ENCODE data around the gene BMPR1B. TPM values are rescaled to one million over a fixed set of nuclear protein-coding genes. Genes with fewer than 3 reads are reported as not detected.

BMPR1B gene
- total and polyA plus RNA-seq, 9 of the 15 experiments (the other 6 are each of a cell fraction or from before 2014, with no cell fraction given), result 0.01 TPM; not detected in 8

- TF ChIP-seq RBFOX2 (IDR thresholded peaks at IDR 0.05; ENCODE audit: low read depth, low read length) (no peak), ZNF584 (CRISPR knock-in tag; IDR thresholded peaks at IDR 0.05; ENCODE audit: low read depth) (no peak)
Measured at GRCh38 chr4:95122001-95122400, 364.2 kb downstream of the BMPR1B start (continued).

GRCh38 chr4:95124906-95125504 lies 367.2 kb downstream of the BMPR1B start:
- no peaks in the 10 kb centered on the region for H3K36me3 ChIP-seq (ENCODE audit: control insufficient read depth, insufficient read depth, low read length)
- peak in 3 of 4 experiments; percentile 9 to 44 (median 23) for DNase-seq (ENCODE audit: extremely low read depth in 1 of 4, low spot score in 3 of 4)
- H3K9me3 ChIP-seq (replicated peaks; ENCODE audit: control insufficient read depth, insufficient read depth, low read depth, low read length), result no peaks in the 10 kb centered on the region
- 0% methylated on average over 4 of the region's 4 CpGs for WGBS (ENCODE audit: insufficient coverage, low coverage, missing lambda C conversion rate)
- no TSS peak for BruUV-seq (replicated peaks)
- no peak overlapping the region for H2AFZ ChIP-seq (ENCODE audit: low read depth, low read length)
- peak; percentile 75 for ATAC-seq
- no peaks in the 10 kb centered on the region for H3K79me2 ChIP-seq (ENCODE audit: control insufficient read depth, insufficient read depth, low read length)
- no peaks in the 10 kb centered on the region for H3K4me1 ChIP-seq (replicated peaks in 1 of 2; ENCODE audit: control insufficient read depth in 2 of 2, insufficient read depth in 2 of 2, low read length in 2 of 2)
- POLR2A ChIA-PET, result interaction anchor here (0.5 to 1.1 kb wide), 4 partner anchors 20 to 510 kb away, joined by 3 read pairs; no protein-coding TSS in a partner anchor
- no peaks in the 10 kb centered on the region for H3K9me1 ChIP-seq (ENCODE audit: control insufficient read depth, insufficient read depth, low read length)
- intact Hi-C loops (cut with micrococcal nuclease) (loop anchor here (5.0 to 10.0 kb wide), 2 partner anchors 380 to 498 kb away; no protein-coding TSS in a partner anchor), in situ Hi-C loops (cut with MboI) (loop anchor here (25.0 kb wide), 1 partner anchor 488 kb away; no protein-coding TSS in a partner anchor)
- H3K27ac ChIP-seq (ENCODE audit: extremely low read depth, low read depth, low read length), result no peak overlapping the region
- H3K4me2 ChIP-seq (ENCODE audit: insufficient read depth, low read length), result no peak overlapping the region
- H4K20me1 ChIP-seq (replicated peaks; ENCODE audit: control insufficient read depth, insufficient read depth, low read length), result no peaks in the 10 kb centered on the region
- CTCF ChIA-PET (ENCODE audit: low intra/inter-chr PET ratio), result interaction anchor here (1.2 kb wide), 1 partner anchor 504 kb away, joined by 6 read pairs; no protein-coding TSS in a partner anchor
- no peaks in the 10 kb centered on the region for H3K27me3 ChIP-seq (ENCODE audit: control insufficient read depth in 2 of 2, insufficient read depth in 2 of 2, low read length in 2 of 2)
- peak; percentile 65 for FAIRE-seq
- no peak overlapping the region for H3K4me3 ChIP-seq
- H3K9ac ChIP-seq (ENCODE audit: insufficient read depth in 1 of 2, low read depth in 2 of 2, low read length in 2 of 2), result no peak overlapping the region
- no peak for TF ChIP-seq HDAC2 (IDR thresholded peaks at IDR 0.05)
- TF ChIP-seq E2F6 (IDR thresholded peaks at IDR 0.05; ENCODE audit: borderline replicate concordance in 1 of 2, extremely low read depth in 1 of 2, insufficient read depth in 1 of 2, insufficient read length in 1 of 2, low read depth in 1 of 2, low read length in 1 of 2, poor library complexity in 1 of 2, severe bottlenecking in 1 of 2), result no peak
- no peak for TF ChIP-seq C11orf30 (IDR thresholded peaks at IDR 0.05; ENCODE audit: low read depth)
- TF ChIP-seq ZNF407 (IDR thresholded peaks at IDR 0.05; ENCODE audit: low read depth), result no peak
- TF ChIP-seq U2AF2 (optimal IDR thresholded peaks at IDR 0.05; ENCODE audit: low read depth, low read length), result no peak
